ENCODE data around the gene ROR1. TPM values are rescaled to one million over a fixed set of nuclear protein-coding genes. Genes with fewer than 3 reads are reported as not detected.

Gene ROR1
- total and polyA plus RNA-seq, 9 of the 15 experiments (the other 6 are each of a cell fraction or from before 2014, with no cell fraction given), result 0.02 TPM; not detected in 8

- TF ChIP-seq, protein P1, sequence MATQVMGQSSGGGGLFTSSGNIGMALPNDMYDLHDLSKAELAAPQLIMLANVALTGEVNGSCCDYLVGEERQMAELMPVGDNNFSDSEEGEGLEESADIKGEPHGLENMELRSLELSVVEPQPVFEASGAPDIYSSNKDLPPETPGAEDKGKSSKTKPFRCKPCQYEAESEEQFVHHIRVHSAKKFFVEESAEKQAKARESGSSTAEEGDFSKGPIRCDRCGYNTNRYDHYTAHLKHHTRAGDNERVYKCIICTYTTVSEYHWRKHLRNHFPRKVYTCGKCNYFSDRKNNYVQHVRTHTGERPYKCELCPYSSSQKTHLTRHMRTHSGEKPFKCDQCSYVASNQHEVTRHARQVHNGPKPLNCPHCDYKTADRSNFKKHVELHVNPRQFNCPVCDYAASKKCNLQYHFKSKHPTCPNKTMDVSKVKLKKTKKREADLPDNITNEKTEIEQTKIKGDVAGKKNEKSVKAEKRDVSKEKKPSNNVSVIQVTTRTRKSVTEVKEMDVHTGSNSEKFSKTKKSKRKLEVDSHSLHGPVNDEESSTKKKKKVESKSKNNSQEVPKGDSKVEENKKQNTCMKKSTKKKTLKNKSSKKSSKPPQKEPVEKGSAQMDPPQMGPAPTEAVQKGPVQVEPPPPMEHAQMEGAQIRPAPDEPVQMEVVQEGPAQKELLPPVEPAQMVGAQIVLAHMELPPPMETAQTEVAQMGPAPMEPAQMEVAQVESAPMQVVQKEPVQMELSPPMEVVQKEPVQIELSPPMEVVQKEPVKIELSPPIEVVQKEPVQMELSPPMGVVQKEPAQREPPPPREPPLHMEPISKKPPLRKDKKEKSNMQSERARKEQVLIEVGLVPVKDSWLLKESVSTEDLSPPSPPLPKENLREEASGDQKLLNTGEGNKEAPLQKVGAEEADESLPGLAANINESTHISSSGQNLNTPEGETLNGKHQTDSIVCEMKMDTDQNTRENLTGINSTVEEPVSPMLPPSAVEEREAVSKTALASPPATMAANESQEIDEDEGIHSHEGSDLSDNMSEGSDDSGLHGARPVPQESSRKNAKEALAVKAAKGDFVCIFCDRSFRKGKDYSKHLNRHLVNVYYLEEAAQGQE (IDR thresholded peaks at IDR 0.05; ENCODE audit: borderline replicate concordance), result no peak
- TF ChIP-seq, protein P1 (CRISPR knock-in tag; IDR thresholded peaks at IDR 0.05; ENCODE audit: low read depth), result no peak
- TF ChIP-seq PBX2 (CRISPR knock-in tag; IDR thresholded peaks at IDR 0.05; ENCODE audit: low read depth) (no peak), PBX2 (tag; conservative IDR thresholded peaks at IDR 0.05; ENCODE audit: low read depth) (no peak), NONO (IDR thresholded peaks at IDR 0.05; ENCODE audit: low read depth in 2 of 2, low read length in 1 of 2) (no peak), SIRT6 (IDR thresholded peaks at IDR 0.05; ENCODE audit: low read depth, low read length) (no peak), MEF2A (IDR thresholded peaks at IDR 0.05; ENCODE audit: control insufficient read depth, low read depth, low read length) (no peak), HDAC8 (tag; IDR thresholded peaks at IDR 0.05) (no peak), ZNF699 (CRISPR knock-in tag; IDR thresholded peaks at IDR 0.05; ENCODE audit: insufficient replicate concordance) (no peak)
These were observed 160.9 kb downstream of the ROR1 start (continued) for GRCh38 chr1:63934697-63935096.
